HepG2 (cell line): ENCODE measurements around the gene GAREM1. TPM values are rescaled to one million over a fixed set of nuclear protein-coding genes. Genes with fewer than 3 reads are reported as not detected.

Source experiments
- ARNTL ChIP-seq: sonication (generic); formaldehyde crosslinking; IDR thresholded peaks from 2 replicates; pipeline ENCODE4 v1.4.0; 2020; ENCODE audit warnings: mild to moderate bottlenecking, missing genetic modification reagents
- KDM3A ChIP-seq: IDR thresholded peaks from 2 replicates; pipeline ENCODE4 v1.6.1; 2018; ENCODE audit warnings: low read depth, missing compliant biosample characterization
- NBN ChIP-seq: fragments of 450-650 bp; conservative IDR thresholded peaks from 2 replicates; pipeline ENCODE4 v1.6.1; 2017
- PTBP1 ChIP-seq: fragments of 200-400 bp; formaldehyde crosslinking; IDR thresholded peaks from 2 replicates; pipeline ENCODE4 v1.6.1; 2018; ENCODE audit warnings: low read length, low read depth; ENCODE audit not compliant: poor library complexity, severe bottlenecking
- RARA ChIP-seq: IDR thresholded peaks from 2 replicates; pipeline ENCODE4 v1.6.1; 2016; ENCODE audit warnings: missing genetic modification reagents, missing compliant biosample characterization
- SNAI1 ChIP-seq: sonication (generic); formaldehyde crosslinking; IDR thresholded peaks from 2 replicates; pipeline ENCODE4 v1.5.0; 2020; ENCODE audit warnings: mild to moderate bottlenecking, missing genetic modification reagents, borderline replicate concordance
- TBX3 ChIP-seq: fragments of 450-650 bp; IDR thresholded peaks from 2 replicates; pipeline ENCODE4 v1.6.1; 2017; ENCODE audit warnings: antibody characterized with exemption, mild to moderate bottlenecking, inconsistent platforms, borderline replicate concordance
- ZNF205 ChIP-seq: IDR thresholded peaks from 2 replicates; pipeline ENCODE4 v1.6.1; 2018; ENCODE audit warnings: missing biosample characterization, missing genetic modification reagents
- ZNF441 ChIP-seq: sonication (generic); formaldehyde crosslinking; IDR thresholded peaks from 2 replicates; pipeline ENCODE4 v1.7.0; 2021; ENCODE audit warnings: missing genetic modification reagents, borderline replicate concordance
- ZNF468 ChIP-seq: sonication (generic); formaldehyde crosslinking; IDR thresholded peaks from 2 replicates; pipeline ENCODE4 v1.8.0; 2022; ENCODE audit warnings: mild to moderate bottlenecking, moderate library complexity, missing genetic modification reagents
- polyA plus RNA-seq, 8 experiments: library from polyadenylated mRNA; depleted of rRNA in 3 of 8; stranded (reverse) in 7 of 8; unstranded in 1 of 8; fragments of >200 nt; fragmentation: Illumina TruSeq in 4 of 8; extraction: Trizol in 4 of 8; gene quantifications; 2 replicates each; pipeline versions ENCODE4 v1.2.1 to v1.2.3, GENCODE V29; 2011 to 2016; ENCODE audit warnings: low read depth in 4 of 8, missing spikeins in 1 of 8, mixed read lengths in 1 of 8; ENCODE audit not compliant: insufficient read depth in 1 of 8
- total RNA-seq, 5 experiments: library from RNA; depleted of rRNA; stranded (reverse); fragments of >200 nt; fragmentation: Illumina TruSeq; extraction: Trizol; gene quantifications; 2 replicates each; pipeline ENCODE4 v1.2.3, GENCODE V29; 2016; ENCODE audit warnings: low read depth in 1 of 5
- TF ChIP-seq, protein P1 (sequence below), 2 experiments: sonication (generic) in 1 of 2; formaldehyde crosslinking in 1 of 2; IDR thresholded peaks; 2 replicates each; pipeline versions ENCODE4 v1.4.0 to v1.6.1; 2016 to 2020; ENCODE audit warnings: borderline replicate concordance in 1 of 2, low read depth in 1 of 2, mild to moderate bottlenecking in 1 of 2, missing genetic modification reagents in 1 of 2
- TF ChIP-seq, protein P2 (sequence below): sonication (generic); formaldehyde crosslinking; IDR thresholded peaks from 2 replicates; pipeline ENCODE4 v1.4.0; 2020; ENCODE audit warnings: missing genetic modification reagents
- TF ChIP-seq, protein P3 (sequence below), 2 experiments: IDR thresholded peaks; 2 replicates each; pipeline ENCODE4 v1.6.1; 2011 to 2012; ENCODE audit warnings: low read length in 2 of 2, borderline replicate concordance in 1 of 2, low read depth in 1 of 2, mild to moderate bottlenecking in 1 of 2, moderate library complexity in 1 of 2
- TF ChIP-seq, protein P4 (sequence below): sonication (generic); formaldehyde crosslinking; IDR thresholded peaks from 2 replicates; pipeline ENCODE4 v1.9.0; 2022; ENCODE audit warnings: low read depth, missing genetic modification reagents

Gene GAREM1
- total and polyA plus RNA-seq, 2 of the 13 experiments (the other 11 are each of a cell fraction or from before 2014, with no cell fraction given): 2.5 to 2.9 TPM

DNA sequence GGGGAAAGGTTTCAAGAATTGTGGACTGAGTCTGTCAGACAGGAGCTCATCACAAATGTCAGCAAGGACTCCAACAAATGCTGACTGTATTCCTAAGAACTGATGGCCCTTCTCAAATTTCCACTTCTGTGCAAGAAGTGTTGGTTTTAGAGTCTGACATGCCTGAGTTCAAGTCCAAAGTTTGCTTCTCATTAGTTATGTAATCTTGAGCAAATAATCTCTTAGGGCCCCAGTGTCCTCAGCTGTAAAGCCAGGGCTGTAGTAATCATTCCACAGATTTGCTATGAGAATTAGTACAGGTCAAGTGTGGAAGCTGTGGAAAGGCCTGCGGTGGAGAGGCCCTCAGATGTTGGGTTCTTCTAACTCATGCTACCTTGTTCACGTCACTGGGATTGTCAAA lies 257.0 kb downstream of the GAREM1 start (continued):
- TF ChIP-seq, protein P1, sequence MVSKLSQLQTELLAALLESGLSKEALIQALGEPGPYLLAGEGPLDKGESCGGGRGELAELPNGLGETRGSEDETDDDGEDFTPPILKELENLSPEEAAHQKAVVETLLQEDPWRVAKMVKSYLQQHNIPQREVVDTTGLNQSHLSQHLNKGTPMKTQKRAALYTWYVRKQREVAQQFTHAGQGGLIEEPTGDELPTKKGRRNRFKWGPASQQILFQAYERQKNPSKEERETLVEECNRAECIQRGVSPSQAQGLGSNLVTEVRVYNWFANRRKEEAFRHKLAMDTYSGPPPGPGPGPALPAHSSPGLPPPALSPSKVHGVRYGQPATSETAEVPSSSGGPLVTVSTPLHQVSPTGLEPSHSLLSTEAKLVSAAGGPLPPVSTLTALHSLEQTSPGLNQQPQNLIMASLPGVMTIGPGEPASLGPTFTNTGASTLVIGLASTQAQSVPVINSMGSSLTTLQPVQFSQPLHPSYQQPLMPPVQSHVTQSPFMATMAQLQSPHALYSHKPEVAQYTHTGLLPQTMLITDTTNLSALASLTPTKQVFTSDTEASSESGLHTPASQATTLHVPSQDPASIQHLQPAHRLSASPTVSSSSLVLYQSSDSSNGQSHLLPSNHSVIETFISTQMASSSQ (IDR thresholded peaks at IDR 0.05; ENCODE audit: low read depth): no peak
- TF ChIP-seq, protein P1 (CRISPR knock-in tag; IDR thresholded peaks at IDR 0.05; ENCODE audit: borderline replicate concordance): peak; percentile 17; the same call in 1 of the 2 replicates
- TF ChIP-seq ARNTL (CRISPR knock-in tag) (no peak), ZNF441 (0 out of 2 replicates have a peak, but pooled peaks have one; percentile 34), KDM3A (CRISPR knock-in tag) (peak; percentile 25; the same call in 1 of the 2 replicates), PTBP1 (no peak), ZNF468 (CRISPR knock-in tag) (no peak), ZNF205 (CRISPR knock-in tag) (peak; percentile 56; the same call in 1 of the 2 replicates), TBX3 (no peak), SNAI1 (CRISPR knock-in tag) (no peak), RARA (peak; percentile 80), NBN (no peak)
- TF ChIP-seq, protein P2, sequence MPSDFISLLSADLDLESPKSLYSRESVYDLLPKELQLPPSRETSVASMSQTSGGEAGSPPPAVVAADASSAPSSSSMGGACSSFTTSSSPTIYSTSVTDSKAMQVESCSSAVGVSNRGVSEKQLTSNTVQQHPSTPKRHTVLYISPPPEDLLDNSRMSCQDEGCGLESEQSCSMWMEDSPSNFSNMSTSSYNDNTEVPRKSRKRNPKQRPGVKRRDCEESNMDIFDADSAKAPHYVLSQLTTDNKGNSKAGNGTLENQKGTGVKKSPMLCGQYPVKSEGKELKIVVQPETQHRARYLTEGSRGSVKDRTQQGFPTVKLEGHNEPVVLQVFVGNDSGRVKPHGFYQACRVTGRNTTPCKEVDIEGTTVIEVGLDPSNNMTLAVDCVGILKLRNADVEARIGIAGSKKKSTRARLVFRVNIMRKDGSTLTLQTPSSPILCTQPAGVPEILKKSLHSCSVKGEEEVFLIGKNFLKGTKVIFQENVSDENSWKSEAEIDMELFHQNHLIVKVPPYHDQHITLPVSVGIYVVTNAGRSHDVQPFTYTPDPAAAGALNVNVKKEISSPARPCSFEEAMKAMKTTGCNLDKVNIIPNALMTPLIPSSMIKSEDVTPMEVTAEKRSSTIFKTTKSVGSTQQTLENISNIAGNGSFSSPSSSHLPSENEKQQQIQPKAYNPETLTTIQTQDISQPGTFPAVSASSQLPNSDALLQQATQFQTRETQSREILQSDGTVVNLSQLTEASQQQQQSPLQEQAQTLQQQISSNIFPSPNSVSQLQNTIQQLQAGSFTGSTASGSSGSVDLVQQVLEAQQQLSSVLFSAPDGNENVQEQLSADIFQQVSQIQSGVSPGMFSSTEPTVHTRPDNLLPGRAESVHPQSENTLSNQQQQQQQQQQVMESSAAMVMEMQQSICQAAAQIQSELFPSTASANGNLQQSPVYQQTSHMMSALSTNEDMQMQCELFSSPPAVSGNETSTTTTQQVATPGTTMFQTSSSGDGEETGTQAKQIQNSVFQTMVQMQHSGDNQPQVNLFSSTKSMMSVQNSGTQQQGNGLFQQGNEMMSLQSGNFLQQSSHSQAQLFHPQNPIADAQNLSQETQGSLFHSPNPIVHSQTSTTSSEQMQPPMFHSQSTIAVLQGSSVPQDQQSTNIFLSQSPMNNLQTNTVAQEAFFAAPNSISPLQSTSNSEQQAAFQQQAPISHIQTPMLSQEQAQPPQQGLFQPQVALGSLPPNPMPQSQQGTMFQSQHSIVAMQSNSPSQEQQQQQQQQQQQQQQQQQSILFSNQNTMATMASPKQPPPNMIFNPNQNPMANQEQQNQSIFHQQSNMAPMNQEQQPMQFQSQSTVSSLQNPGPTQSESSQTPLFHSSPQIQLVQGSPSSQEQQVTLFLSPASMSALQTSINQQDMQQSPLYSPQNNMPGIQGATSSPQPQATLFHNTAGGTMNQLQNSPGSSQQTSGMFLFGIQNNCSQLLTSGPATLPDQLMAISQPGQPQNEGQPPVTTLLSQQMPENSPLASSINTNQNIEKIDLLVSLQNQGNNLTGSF (CRISPR knock-in tag): no peak
- TF ChIP-seq, protein P3, sequence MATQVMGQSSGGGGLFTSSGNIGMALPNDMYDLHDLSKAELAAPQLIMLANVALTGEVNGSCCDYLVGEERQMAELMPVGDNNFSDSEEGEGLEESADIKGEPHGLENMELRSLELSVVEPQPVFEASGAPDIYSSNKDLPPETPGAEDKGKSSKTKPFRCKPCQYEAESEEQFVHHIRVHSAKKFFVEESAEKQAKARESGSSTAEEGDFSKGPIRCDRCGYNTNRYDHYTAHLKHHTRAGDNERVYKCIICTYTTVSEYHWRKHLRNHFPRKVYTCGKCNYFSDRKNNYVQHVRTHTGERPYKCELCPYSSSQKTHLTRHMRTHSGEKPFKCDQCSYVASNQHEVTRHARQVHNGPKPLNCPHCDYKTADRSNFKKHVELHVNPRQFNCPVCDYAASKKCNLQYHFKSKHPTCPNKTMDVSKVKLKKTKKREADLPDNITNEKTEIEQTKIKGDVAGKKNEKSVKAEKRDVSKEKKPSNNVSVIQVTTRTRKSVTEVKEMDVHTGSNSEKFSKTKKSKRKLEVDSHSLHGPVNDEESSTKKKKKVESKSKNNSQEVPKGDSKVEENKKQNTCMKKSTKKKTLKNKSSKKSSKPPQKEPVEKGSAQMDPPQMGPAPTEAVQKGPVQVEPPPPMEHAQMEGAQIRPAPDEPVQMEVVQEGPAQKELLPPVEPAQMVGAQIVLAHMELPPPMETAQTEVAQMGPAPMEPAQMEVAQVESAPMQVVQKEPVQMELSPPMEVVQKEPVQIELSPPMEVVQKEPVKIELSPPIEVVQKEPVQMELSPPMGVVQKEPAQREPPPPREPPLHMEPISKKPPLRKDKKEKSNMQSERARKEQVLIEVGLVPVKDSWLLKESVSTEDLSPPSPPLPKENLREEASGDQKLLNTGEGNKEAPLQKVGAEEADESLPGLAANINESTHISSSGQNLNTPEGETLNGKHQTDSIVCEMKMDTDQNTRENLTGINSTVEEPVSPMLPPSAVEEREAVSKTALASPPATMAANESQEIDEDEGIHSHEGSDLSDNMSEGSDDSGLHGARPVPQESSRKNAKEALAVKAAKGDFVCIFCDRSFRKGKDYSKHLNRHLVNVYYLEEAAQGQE (IDR thresholded peaks at IDR 0.05; ENCODE audit: borderline replicate concordance in 1 of 2, low read depth in 1 of 2, low read length in 2 of 2): peak in 1 of 2 experiments; percentile 36; a peak in 1 of 4 replicates
- TF ChIP-seq, protein P4, sequence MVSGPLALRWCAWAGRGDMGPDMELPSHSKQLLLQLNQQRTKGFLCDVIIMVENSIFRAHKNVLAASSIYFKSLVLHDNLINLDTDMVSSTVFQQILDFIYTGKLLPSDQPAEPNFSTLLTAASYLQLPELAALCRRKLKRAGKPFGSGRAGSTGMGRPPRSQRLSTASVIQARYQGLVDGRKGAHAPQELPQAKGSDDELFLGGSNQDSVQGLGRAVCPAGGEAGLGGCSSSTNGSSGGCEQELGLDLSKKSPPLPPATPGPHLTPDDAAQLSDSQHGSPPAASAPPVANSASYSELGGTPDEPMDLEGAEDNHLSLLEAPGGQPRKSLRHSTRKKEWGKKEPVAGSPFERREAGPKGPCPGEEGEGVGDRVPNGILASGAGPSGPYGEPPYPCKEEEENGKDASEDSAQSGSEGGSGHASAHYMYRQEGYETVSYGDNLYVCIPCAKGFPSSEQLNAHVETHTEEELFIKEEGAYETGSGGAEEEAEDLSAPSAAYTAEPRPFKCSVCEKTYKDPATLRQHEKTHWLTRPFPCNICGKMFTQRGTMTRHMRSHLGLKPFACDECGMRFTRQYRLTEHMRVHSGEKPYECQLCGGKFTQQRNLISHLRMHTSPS: no peak
